Measurements from ENCODE around the gene USP50.

DNA sequence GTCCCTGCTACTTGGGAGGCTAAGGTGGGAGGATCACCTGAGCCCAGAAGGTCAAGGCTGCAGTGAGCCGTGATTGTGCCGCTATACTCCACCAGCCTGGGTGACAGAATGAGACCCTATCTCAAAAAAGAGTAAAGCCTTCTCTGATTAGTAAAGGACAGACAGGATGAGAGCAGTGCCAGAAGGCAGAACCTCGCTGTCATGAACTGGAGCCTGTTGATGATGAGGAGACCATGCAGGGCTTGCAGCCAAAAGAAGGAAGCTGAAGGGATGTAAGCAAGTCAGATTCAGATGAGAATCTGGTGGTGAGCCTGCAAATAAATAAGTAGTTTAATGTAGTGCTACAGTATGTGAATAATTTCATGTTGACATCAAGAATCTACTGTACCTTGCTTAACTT lies 52.8 kb downstream of the USP50 start:
- TF ChIP-seq CTCF (conservative IDR thresholded peaks at IDR 0.05 in 1 of 2, IDR thresholded peaks at IDR 0.05 in 1 of 2; ENCODE audit: low read depth in 1 of 2, low read length in 2 of 2): no peak
- TF ChIP-seq EZH2 (IDR thresholded peaks at IDR 0.05; ENCODE audit: low read length, missing control alignments): no peak
